ENCODE data around the gene EIF5A.

- TF ChIP-seq POLR2AphosphoS5 (IDR thresholded peaks at IDR 0.05; ENCODE audit: insufficient read depth, low read depth, low read length) = no peak
- TF ChIP-seq CTCF (IDR thresholded peaks at IDR 0.05; ENCODE audit: extremely low read depth in 1 of 2, insufficient read depth in 1 of 2, low read depth in 1 of 2, low read length in 2 of 2) = no peak
- no peak for TF ChIP-seq EZH2 (IDR thresholded peaks at IDR 0.05; ENCODE audit: borderline replicate concordance, low read depth, low read length, severe bottlenecking)
- TF ChIP-seq POLR2A (IDR thresholded peaks at IDR 0.05; ENCODE audit: low read depth, low read length) = no peak
- no peak for TF ChIP-seq JUN (IDR thresholded peaks at IDR 0.05; ENCODE audit: borderline replicate concordance, insufficient read depth, insufficient read length, low read depth)
- TF ChIP-seq MYC (IDR thresholded peaks at IDR 0.05; ENCODE audit: low read depth, low read length) = no peak
Observed at GRCh38 chr17:7334938-7335538, 27.6 kb downstream of the EIF5A start.

Measured in endothelial cell of umbilical vein (primary cell).